ENCODE data around the gene TRAF7.
A peak's percentile ranks its signal among the peaks of the same experiment; 100 is the strongest.

The TRAF7 gene

GRCh38 chr16:2148714-2149629, 6.6 kb upstream of the TRAF7 start:
- peak; percentile 47 for DNase-seq

GRCh38 chr16:2149630-2150417, 5.8 kb upstream of the TRAF7 start:
- DNase-seq: peak; percentile 62

- DNase-seq: peak; percentile 69
Measured at GRCh38 chr16:2150418-2151187, 5.0 kb upstream of the TRAF7 start.

GRCh38 chr16:2151188-2152091, 4.1 kb upstream of the TRAF7 start:
- peak; percentile 60 for DNase-seq

- peak; percentile 56 for DNase-seq
Measured at GRCh38 chr16:2152695-2153506, 2.7 kb upstream of the TRAF7 start.

GRCh38 chr16:2154533-2155090, 970 bp upstream of the TRAF7 start:
- peak; percentile 58 for DNase-seq

- peak; percentile 16 for DNase-seq
Measured at GRCh38 chr16:2155977-2156848, 631 bp downstream of the TRAF7 start.

GRCh38 chr16:2156849-2157224, 1.3 kb downstream of the TRAF7 start:
- DNase-seq: no peak

- DNase-seq: no peak
Measured at GRCh38 chr16:2157480-2158261, 2.1 kb downstream of the TRAF7 start.

- no peak for DNase-seq
Measured at GRCh38 chr16:2158262-2158638, 2.7 kb downstream of the TRAF7 start.

GRCh38 chr16:2159175-2159838, 3.7 kb downstream of the TRAF7 start:
- no peak for DNase-seq

- no peak for DNase-seq
Measured at GRCh38 chr16:2160915-2161551, 5.5 kb downstream of the TRAF7 start.

GRCh38 chr16:2161911-2162310, 6.3 kb downstream of the TRAF7 start:
- DNase-seq: no peak

GRCh38 chr16:2162676-2163118, 7.1 kb downstream of the TRAF7 start:
- DNase-seq: no peak

GRCh38 chr16:2163211-2163881, 7.8 kb downstream of the TRAF7 start:
- no peak for DNase-seq

- no peak for DNase-seq
Measured at GRCh38 chr16:2165861-2166260, 10.3 kb downstream of the TRAF7 start.
